ENCODE data around the gene PSME3IP1.

The PSME3IP1 gene

GRCh38 chr16:57118461-57119084 lies 67.3 kb downstream of the PSME3IP1 start:
- H4K20me1 ChIP-seq (ENCODE audit: insufficient read depth, low read length) = no peaks in the 10 kb centered on the region
- no peak overlapping the region for H2AFZ ChIP-seq (ENCODE audit: low read length)
- H3K4me1 ChIP-seq (ENCODE audit: insufficient read depth, low read length, severe bottlenecking) = no peaks in the 10 kb centered on the region
- no peak overlapping the region for H3K4me2 ChIP-seq (ENCODE audit: low read length)
- no peaks in the 10 kb centered on the region for H3F3A ChIP-seq (ENCODE audit: insufficient read depth, low read length)
- H3K27ac ChIP-seq (ENCODE audit: low read depth, low read length, poor library complexity, severe bottlenecking) = no peak overlapping the region
- H3K9me2 ChIP-seq (ENCODE audit: low read depth, low read length) = no peaks in the 10 kb centered on the region
- no peaks in the 10 kb centered on the region for H3K36me3 ChIP-seq (ENCODE audit: insufficient read depth, low read length)
- 0 out of 2 replicates have a peak, but pooled peaks cover 4% of the 10 kb centered on the region for H3K27me3 ChIP-seq (ENCODE audit: insufficient read depth, low read length)
- no peak overlapping the region for H3K4me3 ChIP-seq (ENCODE audit: low read depth, low read length, poor library complexity, severe bottlenecking)
- no peak overlapping the region for H3K9ac ChIP-seq (ENCODE audit: low read length)
- H3K9me3 ChIP-seq (ENCODE audit: low read length) = no peaks in the 10 kb centered on the region
- H3K79me2 ChIP-seq (ENCODE audit: insufficient read depth, low read length) = no peaks in the 10 kb centered on the region
- TF ChIP-seq CTCF (IDR thresholded peaks at IDR 0.05; ENCODE audit: low read length) (no peak), EZH2 (IDR thresholded peaks at IDR 0.05; ENCODE audit: borderline replicate concordance, low read length) (no peak)

DNA sequence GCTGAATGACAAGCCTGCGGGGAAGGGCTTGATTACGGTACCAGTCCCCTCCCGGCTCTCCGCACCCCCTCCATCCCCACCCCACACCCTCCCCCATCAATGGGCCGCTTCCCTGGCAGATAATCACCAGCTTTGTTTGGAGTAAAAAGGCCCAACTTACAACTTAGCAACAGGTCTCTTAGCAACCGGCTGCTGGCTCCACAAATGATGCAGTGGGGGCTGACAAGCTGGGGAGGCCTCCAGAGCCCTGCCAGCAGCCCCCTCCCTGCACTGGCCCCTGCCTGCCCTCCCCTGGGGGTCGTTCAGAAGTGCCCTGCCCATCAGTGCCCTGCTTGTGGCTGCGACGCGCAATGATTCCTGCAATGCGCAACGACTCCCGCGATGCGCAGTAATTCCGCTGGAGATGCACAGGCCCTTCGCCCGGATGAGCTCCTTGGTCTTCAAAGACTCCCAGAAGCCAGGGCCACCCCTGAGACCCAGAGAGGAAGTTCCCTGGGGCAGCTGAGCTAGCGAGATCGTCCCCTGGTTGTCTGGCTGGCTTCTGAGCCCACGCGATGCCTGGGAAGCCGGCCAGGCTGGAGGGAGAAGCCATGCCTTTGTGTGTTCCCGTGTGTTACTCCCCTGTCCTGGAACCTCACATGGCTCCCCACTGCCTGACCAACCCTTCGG lies 70.2 kb downstream of the PSME3IP1 start:
- no peaks in the 10 kb centered on the region for H3K79me2 ChIP-seq (ENCODE audit: insufficient read depth, low read length)
- H3K4me1 ChIP-seq (ENCODE audit: insufficient read depth, low read length, severe bottlenecking) = no peaks in the 10 kb centered on the region
- no peak overlapping the region for H2AFZ ChIP-seq (ENCODE audit: low read length)
- H3F3A ChIP-seq (ENCODE audit: insufficient read depth, low read length) = no peaks in the 10 kb centered on the region
- 0 out of 2 replicates have a peak, but pooled peaks cover 4% of the 10 kb centered on the region for H3K27me3 ChIP-seq (ENCODE audit: insufficient read depth, low read length)
- TF ChIP-seq CTCF (IDR thresholded peaks at IDR 0.05; ENCODE audit: low read length) (no peak), EZH2 (IDR thresholded peaks at IDR 0.05; ENCODE audit: borderline replicate concordance, low read length) (no peak)
- H3K9ac ChIP-seq (ENCODE audit: low read length) = no peak overlapping the region
- H4K20me1 ChIP-seq (ENCODE audit: insufficient read depth, low read length) = no peaks in the 10 kb centered on the region
- no peak overlapping the region for H3K4me3 ChIP-seq (ENCODE audit: low read depth, low read length, poor library complexity, severe bottlenecking)
- H3K9me2 ChIP-seq (ENCODE audit: low read depth, low read length) = no peaks in the 10 kb centered on the region
- no peaks in the 10 kb centered on the region for H3K36me3 ChIP-seq (ENCODE audit: insufficient read depth, low read length)
- no peak overlapping the region for H3K27ac ChIP-seq (ENCODE audit: low read depth, low read length, poor library complexity, severe bottlenecking)
- no peak overlapping the region for H3K4me2 ChIP-seq (ENCODE audit: low read length)
- H3K9me3 ChIP-seq (ENCODE audit: low read length) = no peaks in the 10 kb centered on the region

DNA sequence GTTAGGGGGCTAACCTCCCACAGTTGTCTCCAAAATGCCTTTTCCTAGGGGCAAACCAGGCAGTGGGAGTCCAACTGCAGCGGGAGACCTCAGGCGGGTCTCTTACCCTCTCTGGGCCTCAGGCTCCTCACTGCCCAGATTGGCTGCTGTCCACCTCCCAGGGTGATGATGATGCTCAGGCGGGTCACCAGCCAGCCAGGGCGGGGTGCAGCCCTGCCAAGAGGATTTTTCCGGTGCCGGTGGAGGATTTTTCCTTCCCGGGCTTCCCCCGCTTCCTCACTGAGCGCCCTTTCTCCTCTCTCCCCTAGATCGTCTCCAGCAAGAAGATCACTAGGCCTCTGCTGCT lies 70.7 kb downstream of the PSME3IP1 start:
- H3F3A ChIP-seq (ENCODE audit: insufficient read depth, low read length) = no peaks in the 10 kb centered on the region
- no peak overlapping the region for H2AFZ ChIP-seq (ENCODE audit: low read length)
- no peaks in the 10 kb centered on the region for H3K4me1 ChIP-seq (ENCODE audit: insufficient read depth, low read length, severe bottlenecking)
- no peak overlapping the region for H3K27ac ChIP-seq (ENCODE audit: low read depth, low read length, poor library complexity, severe bottlenecking)
- no peaks in the 10 kb centered on the region for H3K36me3 ChIP-seq (ENCODE audit: insufficient read depth, low read length)
- no peak overlapping the region for H3K4me2 ChIP-seq (ENCODE audit: low read length)
- H3K79me2 ChIP-seq (ENCODE audit: insufficient read depth, low read length) = no peaks in the 10 kb centered on the region
- H3K9me3 ChIP-seq (ENCODE audit: low read length) = no peaks in the 10 kb centered on the region
- H4K20me1 ChIP-seq (ENCODE audit: insufficient read depth, low read length) = no peaks in the 10 kb centered on the region
- H3K9me2 ChIP-seq (ENCODE audit: low read depth, low read length) = no peaks in the 10 kb centered on the region
- TF ChIP-seq EZH2 (IDR thresholded peaks at IDR 0.05; ENCODE audit: borderline replicate concordance, low read length) (no peak), CTCF (IDR thresholded peaks at IDR 0.05; ENCODE audit: low read length) (no peak)
- 0 out of 2 replicates have a peak, but pooled peaks cover 4% of the 10 kb centered on the region for H3K27me3 ChIP-seq (ENCODE audit: insufficient read depth, low read length)
- no peak overlapping the region for H3K9ac ChIP-seq (ENCODE audit: low read length)
- H3K4me3 ChIP-seq (ENCODE audit: low read depth, low read length, poor library complexity, severe bottlenecking) = no peak overlapping the region

Measured in OCI-LY1 (cell line).